GM19238 (cell line): ENCODE measurements around the gene RTP1.
"Not testable (repeated sequence)": the region's sequence is repeated elsewhere in the genome, so short reads cannot be mapped to it uniquely, and the experiment has no call there.

Source experiments
- DNase-seq: peaks from one replicate; pipeline ENCODE4 v3.0.0; 2011; ENCODE audit warnings: low spot score; ENCODE audit not compliant: insufficient read length

Gene RTP1

GRCh38 chr3:187238239-187238638 is 41.0 kb downstream of the RTP1 start:
- no peak for DNase-seq

GRCh38 chr3:187238835-187239234 is 41.5 kb downstream of the RTP1 start:
- DNase-seq, result not testable (repeated sequence)

- no peak for DNase-seq
Observed at GRCh38 chr3:187242435-187242834, 45.1 kb downstream of the RTP1 start.

- DNase-seq, result no peak
Observed at GRCh38 chr3:187242900-187243299, 45.6 kb downstream of the RTP1 start.

- DNase-seq, result no peak
Observed at GRCh38 chr3:187243933-187244524, 46.7 kb downstream of the RTP1 start.

- DNase-seq, result no peak
Observed at GRCh38 chr3:187247398-187247797, 50.1 kb downstream of the RTP1 start.
